A549 (cell line): ENCODE results near the gene KCNQ1OT1. TPM values are rescaled to one million over a fixed set of nuclear protein-coding genes. Genes with fewer than 3 reads are reported as not detected.

Experiments
- ATAC-seq, 2 experiments: fragments of 200-7000 bp in 1 of 2; fragments of >200 bp in 1 of 2; cut with Nextera tagmentation in 1 of 2; cut with Tn5 transposase in 1 of 2; 3 replicates each; pipeline versions ENCODE4 v1.8.0 to v1.9.1; 2018 to 2020; ENCODE audit warnings: mild to moderate bottlenecking in 1 of 2, moderate library complexity in 1 of 2
- CTCF ChIA-PET: fragments of 300-600 bp; sonication (Branson Sonifier 250); formaldehyde crosslinking; extraction: SDS; loops from one replicate; lab custom pipeline; 2021; ENCODE audit warnings: antibody characterized with exemption, inconsistent platforms; lab: Yijun Ruan, JAX
- POLR2A ChIA-PET: fragments of 350-600 bp; formaldehyde crosslinking; extraction: SDS; loops from one replicate; lab custom pipeline; 2021; ENCODE audit warnings: antibody characterized with exemption, inconsistent platforms; lab: Yijun Ruan, JAX
- DNase-seq, 2 experiments: peaks; one replicate each; pipeline versions ENCODE4 v3.0.0 to v3.0.0-alpha.2; 2011 to 2016; ENCODE audit warnings: low read depth in 1 of 2, low spot score in 1 of 2
- FAIRE-seq: peaks from 2 replicates; lab custom pipeline; 2011; peaks lifted over from hg19 to GRCh38; lab: Jason Lieb, UNC
- H3K27ac ChIP-seq, 2 experiments: fragments of >200 bp; sonication (Bioruptor Twin); formaldehyde crosslinking; 3 replicates each; pipeline ENCODE4 v1.5.1; 2016 to 2017
- H3K4me1 ChIP-seq: fragments of >200 bp; sonication (Bioruptor Twin); formaldehyde crosslinking; 3 replicates; pipeline ENCODE4 v1.6.1; 2016
- H3K4me2 ChIP-seq: fragments of >200 bp; sonication (Bioruptor Twin); formaldehyde crosslinking; 3 replicates; pipeline ENCODE4 v1.6.1; 2016
- H3K4me3 ChIP-seq: fragments of >200 bp; sonication (Bioruptor Twin); formaldehyde crosslinking; 3 replicates; pipeline ENCODE4 v1.5.1; 2016
- H3K9me3 ChIP-seq: fragments of >200 bp; sonication (Bioruptor Twin); formaldehyde crosslinking; 3 replicates; pipeline ENCODE4 v1.6.1; 2016
- BCL3 ChIP-seq: fragments of >200 bp; sonication (Bioruptor Twin); formaldehyde crosslinking; IDR thresholded peaks from 3 replicates; pipeline ENCODE4 v1.6.1; 2016
- BHLHE40 ChIP-seq: IDR thresholded peaks from 2 replicates; pipeline ENCODE4 v1.6.1; 2012; ENCODE audit warnings: low read depth, low read length, inconsistent platforms
- CBX2 ChIP-seq: fragments of 200-600 bp; sonication (generic); IDR thresholded peaks from 2 replicates; pipeline ENCODE4 v1.6.1; 2016; ENCODE audit warnings: low read depth, mild to moderate bottlenecking, borderline replicate concordance
- CBX8 ChIP-seq: fragments of 200-600 bp; sonication (generic); IDR thresholded peaks from 2 replicates; pipeline ENCODE4 v1.6.1; 2016
- CHD2 ChIP-seq: fragments of 150-350 bp; IDR thresholded peaks from 2 replicates; pipeline ENCODE4 v1.6.1; 2014; ENCODE audit warnings: low read length; ENCODE audit not compliant: partially characterized antibody
- CHD4 ChIP-seq: fragments of 200-600 bp; sonication (generic); IDR thresholded peaks from 2 replicates; pipeline ENCODE4 v1.6.1; 2016; ENCODE audit warnings: antibody characterized with exemption, mild to moderate bottlenecking, borderline replicate concordance
- EHF ChIP-seq: fragments of 250-450 bp; sonication (Bioruptor Pico); IDR thresholded peaks from 2 replicates; pipeline ENCODE4 v1.5.0; 2020; ENCODE audit warnings: mild to moderate bottlenecking
- ESRRA ChIP-seq: fragments of 150-350 bp; IDR thresholded peaks from 2 replicates; pipeline ENCODE4 v1.6.1; 2014; ENCODE audit warnings: mild to moderate bottlenecking, low read length, borderline replicate concordance
- FOSB ChIP-seq: fragments of 250-450 bp; sonication (Bioruptor Pico); IDR thresholded peaks from 2 replicates; pipeline ENCODE4 v1.5.0; 2020; ENCODE audit warnings: mild to moderate bottlenecking, moderate library complexity
- FOSL2 ChIP-seq, 2 experiments: fragments of 450-650 bp in 1 of 2; fragments of >200 bp in 1 of 2; sonication (Bioruptor Twin) in 1 of 2; formaldehyde crosslinking; IDR thresholded peaks; 2 replicates each; pipeline versions ENCODE4 v1.5.0 to v1.6.1; 2016 to 2020; ENCODE audit warnings: mild to moderate bottlenecking in 1 of 2, moderate library complexity in 1 of 2
- HEYL ChIP-seq: fragments of 250-450 bp; sonication (Bioruptor Pico); IDR thresholded peaks from 2 replicates; pipeline ENCODE4 v1.8.0; 2021; ENCODE audit warnings: mild to moderate bottlenecking, moderate library complexity
- HOXB13 ChIP-seq: fragments of 250-450 bp; sonication (Bioruptor Pico); IDR thresholded peaks from 2 replicates; pipeline ENCODE4 v1.5.0; 2020; ENCODE audit warnings: low read depth, mild to moderate bottlenecking, moderate library complexity
- HOXB5 ChIP-seq: fragments of 250-450 bp; sonication (Bioruptor Pico); IDR thresholded peaks from 2 replicates; pipeline ENCODE4 v1.5.0; 2020; ENCODE audit warnings: mild to moderate bottlenecking, moderate library complexity
- JUN ChIP-seq, 2 experiments: fragments of >200 bp; sonication (Bioruptor Twin); formaldehyde crosslinking; IDR thresholded peaks; 2 replicates in 1 of 2; 3 replicates in 1 of 2; pipeline ENCODE4 v1.6.1; 2016 to 2017
- MAX ChIP-seq: IDR thresholded peaks from 2 replicates; pipeline ENCODE4 v1.6.1; 2012
- MYC ChIP-seq: IDR thresholded peaks from 2 replicates; pipeline ENCODE4 v1.6.1; 2012; ENCODE audit warnings: mild to moderate bottlenecking, inconsistent platforms, low read length, improper control_type of control experiment, borderline replicate concordance
- NPAS2 ChIP-seq: fragments of 250-450 bp; sonication (Bioruptor Pico); IDR thresholded peaks from 2 replicates; pipeline ENCODE4 v1.8.0; 2022; ENCODE audit warnings: mild to moderate bottlenecking, moderate library complexity, borderline replicate concordance
- PBX3 ChIP-seq: IDR thresholded peaks from 2 replicates; pipeline ENCODE4 v1.6.1; 2012
- POLR2A ChIP-seq: IDR thresholded peaks from 2 replicates; pipeline ENCODE4 v1.6.1; 2012; ENCODE audit warnings: mild to moderate bottlenecking, low read length
- RAD21 ChIP-seq, 2 experiments: fragments of >200 bp in 1 of 2; sonication (Bioruptor Twin) in 1 of 2; formaldehyde crosslinking in 1 of 2; IDR thresholded peaks in 1 of 2; conservative IDR thresholded peaks in 1 of 2; 2 replicates in 1 of 2; 3 replicates in 1 of 2; pipeline ENCODE4 v1.6.1; 2012 to 2018; ENCODE audit warnings: inconsistent platforms in 1 of 2
- RCOR1 ChIP-seq: fragments of 150-350 bp; IDR thresholded peaks from 2 replicates; pipeline ENCODE4 v1.6.1; 2014; ENCODE audit warnings: antibody characterized with exemption, low read length, low read depth
- RFX5 ChIP-seq: fragments of 450-650 bp; IDR thresholded peaks from 2 replicates; pipeline ENCODE4 v1.7.1; 2014; ENCODE audit warnings: antibody characterized with exemption, mild to moderate bottlenecking, moderate library complexity
- TP53 ChIP-seq: fragments of 250-450 bp; sonication (Bioruptor Pico); IDR thresholded peaks from 2 replicates; pipeline ENCODE4 v1.5.0; 2021; ENCODE audit warnings: mild to moderate bottlenecking, moderate library complexity
- ZC3H11A ChIP-seq: fragments of 450-650 bp; IDR thresholded peaks from 2 replicates; pipeline ENCODE4 v1.6.1; 2014; ENCODE audit warnings: antibody characterized with exemption, mild to moderate bottlenecking
- ZNF302 ChIP-seq: fragments of 250-450 bp; sonication (Bioruptor Pico); IDR thresholded peaks from 2 replicates; pipeline ENCODE4 v1.9.0; 2021; ENCODE audit warnings: inconsistent platforms, mild to moderate bottlenecking, moderate library complexity
- ZSCAN20 ChIP-seq: fragments of 250-450 bp; sonication (Bioruptor Pico); IDR thresholded peaks from 2 replicates; pipeline ENCODE4 v1.8.0; 2022; ENCODE audit warnings: mild to moderate bottlenecking, moderate library complexity
- WGBS: methylation state at CpG from one replicate; pipeline ENCODE4 v1.1.6; 2017; ENCODE audit errors: missing lambda C conversion rate; 5-methylcytosine and 5-hydroxymethylcytosine counted together
- polyA plus RNA-seq, 4 experiments: library from polyadenylated mRNA; depleted of rRNA in 3 of 4; stranded (reverse); fragments of >200 nt; fragmentation: RNase III in 1 of 4; extraction: RNeasy Plus Mini Kit Qiagen cat#74134 plus additional on column Dnase treatment in 1 of 4; gene quantifications; 2 replicates in 3 of 4; 3 replicates in 1 of 4; pipeline ENCODE4 v1.2.3, GENCODE V29; 2011 to 2017

The KCNQ1OT1 gene
- polyA plus RNA-seq, 2 of the 4 experiments (the other 2 are of a cell fraction) = 0.03 to 0.13 TPM

GRCh38 chr11:2729841-2730240, 30.0 kb upstream of the KCNQ1OT1 start:
- Histone ChIP-seq H3K27ac (no peak overlapping the region), H3K9me3 (no peaks in the 10 kb centered on the region), H3K4me2 (no peak overlapping the region), H3K4me3 (no peak overlapping the region), H3K4me1 (no peaks in the 10 kb centered on the region)
- DNase-seq = no peak
- ATAC-seq = no peak
- CTCF ChIA-PET = no interaction called here
- POLR2A ChIA-PET = no interaction called here
- no peak for TF ChIP-seq TP53 (CRISPR knock-in tag)
- TF ChIP-seq FOSL2 (IDR thresholded peaks at IDR 0.05) = no peak
- TF ChIP-seq FOSL2 (CRISPR knock-in tag; IDR thresholded peaks at IDR 0.05) = no peak
- TF ChIP-seq EHF (CRISPR knock-in tag) = no peak
- TF ChIP-seq ZC3H11A = no peak
- no peak for TF ChIP-seq HOXB13
- no peak for TF ChIP-seq CBX8
- no peak for TF ChIP-seq ZSCAN20
- no peak for TF ChIP-seq RAD21 (conservative IDR thresholded peaks at IDR 0.05 in 1 of 2, IDR thresholded peaks at IDR 0.05 in 1 of 2)
- no peak for TF ChIP-seq FOSB (CRISPR knock-in tag)
- TF ChIP-seq CHD4 = no peak
- TF ChIP-seq MAX = no peak
- no peak for FAIRE-seq
- WGBS = 73% methylated on average over 9 of the region's 9 CpGs

GRCh38 chr11:2728663-2729332, 29.0 kb upstream of the KCNQ1OT1 start:
- ATAC-seq (no peak), DNase-seq (no peak), FAIRE-seq (no peak)
- H3K27ac ChIP-seq = no peak overlapping the region
- H3K4me1 ChIP-seq = no peaks in the 10 kb centered on the region
- ChIA-PET POLR2A (no interaction called here), CTCF (no interaction called here)
- H3K4me2 ChIP-seq = no peak overlapping the region
- H3K9me3 ChIP-seq = no peaks in the 10 kb centered on the region
- H3K4me3 ChIP-seq = no peak overlapping the region
- WGBS = 64% methylated on average over 12 of the region's 18 CpGs
- TF ChIP-seq ZNF302 (CRISPR knock-in tag) = no peak
- TF ChIP-seq CHD2 = no peak
- TF ChIP-seq MYC = no peak
- no peak for TF ChIP-seq PBX3
- TF ChIP-seq HEYL (CRISPR knock-in tag) = no peak
- TF ChIP-seq CBX2 = no peak
- TF ChIP-seq NPAS2 (CRISPR knock-in tag) = no peak
- TF ChIP-seq JUN (IDR thresholded peaks at IDR 0.05) = no peak
- no peak for TF ChIP-seq BCL3
- TF ChIP-seq RFX5 = no peak
- no peak for TF ChIP-seq POLR2A
- TF ChIP-seq BHLHE40 = no peak
- no peak for TF ChIP-seq HOXB5 (CRISPR knock-in tag)
- no peak for TF ChIP-seq RCOR1
- no peak for TF ChIP-seq ESRRA
